B cell (primary cell): Measurements from ENCODE around the gene EXD3. TPM values are rescaled to one million over a fixed set of nuclear protein-coding genes. Genes with fewer than 3 reads are reported as not detected.

Experiments used
- ATAC-seq: fragments of 200-7000 bp; cut with Tn5 transposase; one replicate; pipeline ENCODE4 v1.10.0; 2021; ENCODE audit warnings: low read depth, mild to moderate bottlenecking, moderate number of reproducible peaks, moderate library complexity
- CTCF ChIA-PET: fragments of 350-600 bp; sonication (Branson Sonifier 250); formaldehyde crosslinking; loops from one replicate; lab custom pipeline; 2021; ENCODE audit warnings: antibody characterized with exemption, inconsistent platforms; lab: Charles Lee
- POLR2A ChIA-PET: fragments of 350-600 bp; sonication (Branson Sonifier 250); formaldehyde crosslinking; loops from one replicate; lab custom pipeline; 2021; ENCODE audit warnings: antibody characterized with exemption; lab: Charles Lee
- DNase-seq: peaks from one replicate; pipeline ENCODE4 v3.0.0; 2013
- H2AFZ ChIP-seq: 2 replicates; pipeline ENCODE4 v1.6.1; 2012; ENCODE audit warnings: mild to moderate bottlenecking, low read depth, low read length; ENCODE audit not compliant: insufficient read depth, poor library complexity, severe bottlenecking
- H3K27ac ChIP-seq, 2 donors: 1 replicate in 1 of 2; 2 replicates in 1 of 2; pipeline ENCODE4 v1.5.1; 2012 to 2013; ENCODE audit warnings: low read length in 2 of 2, mild to moderate bottlenecking in 2 of 2, moderate library complexity in 1 of 2
- H3K27me3 ChIP-seq, 4 experiments: fragments of 200-600 bp in 1 of 4; sonication (generic) in 1 of 4; replicated peaks in 1 of 4; 1 replicate in 2 of 4; 2 replicates in 2 of 4; pipeline versions ENCODE4 v1.6.1 to v1.7.0; 2013 to 2016; ENCODE audit warnings: low read length in 3 of 4, mild to moderate bottlenecking in 2 of 4, mixed read lengths in 1 of 4, moderate library complexity in 1 of 4; ENCODE audit not compliant: insufficient read depth in 4 of 4, control insufficient read depth in 3 of 4; ENCODE audit errors: control extremely low read depth in 1 of 4
- H3K36me3 ChIP-seq, 2 experiments: replicated peaks in 1 of 2; 1 replicate in 1 of 2; 2 replicates in 1 of 2; pipeline versions ENCODE4 v1.6.1 to v1.7.1; 2013; ENCODE audit warnings: low read length in 1 of 2; ENCODE audit not compliant: insufficient read depth in 2 of 2, control insufficient read depth in 1 of 2; ENCODE audit errors: control extremely low read depth in 1 of 2, extremely low read depth in 1 of 2
- H3K4me1 ChIP-seq, 2 donors: fragments of 200-600 bp in 1 of 2; sonication (generic) in 1 of 2; 1 replicate in 1 of 2; 2 replicates in 1 of 2; pipeline versions ENCODE4 v1.5.1 to v1.6.1; 2013 to 2017; ENCODE audit warnings: low read length in 2 of 2; ENCODE audit not compliant: control insufficient read depth in 2 of 2, insufficient read depth in 2 of 2
- H3K4me2 ChIP-seq: replicated peaks from 2 replicates; pipeline ENCODE3; 2012; ENCODE audit warnings: mild to moderate bottlenecking, low read depth, low read length; ENCODE audit not compliant: poor library complexity, severe bottlenecking
- H3K4me3 ChIP-seq, 5 experiments: fragments of 200-600 bp in 1 of 5; sonication (generic) in 1 of 5; 1 replicate in 3 of 5; 2 replicates in 2 of 5; pipeline versions ENCODE4 v1.5.1 to v1.7.0; 2011 to 2016; ENCODE audit warnings: low read length in 4 of 5, mild to moderate bottlenecking in 4 of 5, low read depth in 2 of 5, control low read depth in 1 of 5, moderate library complexity in 1 of 5; ENCODE audit not compliant: insufficient read depth in 1 of 5; ENCODE audit errors: control extremely low read depth in 1 of 5, extremely low read depth in 1 of 5
- H3K79me2 ChIP-seq: fragments of 200-600 bp; sonication (generic); one replicate; pipeline ENCODE4 v1.6.0; 2016; ENCODE audit warnings: low read length; ENCODE audit not compliant: control insufficient read depth, insufficient read depth
- H3K9ac ChIP-seq: fragments of 200-600 bp; sonication (generic); 2 replicates; pipeline ENCODE4 v1.6.1; 2017; ENCODE audit warnings: mild to moderate bottlenecking, low read length, moderate library complexity
- H3K9me3 ChIP-seq, 3 donors: one replicate each; pipeline versions ENCODE4 v1.6.1 to v1.7.1; 2013; ENCODE audit warnings: low read length in 2 of 3; ENCODE audit not compliant: control insufficient read depth in 2 of 3, insufficient read depth in 1 of 3; ENCODE audit errors: control extremely low read depth in 1 of 3
- H4K20me1 ChIP-seq: 2 replicates; pipeline ENCODE4 v1.6.0; 2012; ENCODE audit warnings: mild to moderate bottlenecking, low read length; ENCODE audit not compliant: insufficient read depth, control insufficient read depth, poor library complexity, severe bottlenecking
- H3K27ac Mint-ChIP-seq: one replicate; pipeline ENCODE4 v1.8.0; 2021; ENCODE audit warnings: mixed read lengths
- H3K27me3 Mint-ChIP-seq: one replicate; pipeline ENCODE4 v1.8.0; 2021; ENCODE audit warnings: mixed read lengths
- H3K4me1 Mint-ChIP-seq: one replicate; pipeline ENCODE4 v1.8.0; 2021; ENCODE audit warnings: mixed read lengths
- H3K4me3 Mint-ChIP-seq: one replicate; pipeline ENCODE4 v1.8.0; 2021; ENCODE audit warnings: mixed read lengths
- H3K9me3 Mint-ChIP-seq: one replicate; pipeline ENCODE4 v1.8.0; 2022; ENCODE audit warnings: mixed read lengths; ENCODE audit not compliant: insufficient read depth
- CTCF ChIP-seq: fragments of 200-600 bp; IDR thresholded peaks from one replicate; pipeline ENCODE4 v1.8.0; 2022; ENCODE audit warnings: antibody characterized with exemption, mild to moderate bottlenecking
- EZH2 ChIP-seq: IDR thresholded peaks from 2 replicates; pipeline ENCODE4 v1.6.1; 2012; ENCODE audit warnings: borderline replicate concordance, low read depth, mild to moderate bottlenecking, moderate library complexity, low read length; ENCODE audit not compliant: insufficient read depth, poor library complexity, severe bottlenecking
- WGBS: methylation state at CpG from one replicate; pipeline ENCODE4 v1.1.5; 2013; ENCODE audit warnings: missing lambda C conversion rate; ENCODE audit not compliant: insufficient coverage; 5-methylcytosine and 5-hydroxymethylcytosine counted together
- intact Hi-C: fragments of 100-400 bp; cut with micrococcal nuclease; formaldehyde crosslinking; loops from one replicate; pipeline ENCODE4 v1.10.0; 2022
- polyA plus RNA-seq: library from polyadenylated mRNA; depleted of rRNA; stranded (reverse); fragments of >200 nt; gene quantifications from 2 replicates; pipeline ENCODE4 v1.2.3, GENCODE V29; 2012
- total RNA-seq, 2 donors: library from RNA; stranded (reverse); fragments of 120-200 nt in 1 of 2; gene quantifications; 1 replicate in 1 of 2; 2 replicates in 1 of 2; pipeline versions ENCODE4 v1.2.3 to v1.2.4, GENCODE V29; 2013 to 2022

The EXD3 gene
- total and polyA plus RNA-seq, 2 donors (not counting 1 experiment from before 2014, with no cell fraction given), result 22.5 to 23.7 TPM

- Histone ChIP-seq H3K36me3 (no peaks in the 10 kb centered on the region), H3K9ac (no peak overlapping the region), H3K4me1 (peaks cover 7 to 15% of the 10 kb centered on the region in 2 donors), H2AFZ (no peak overlapping the region), H3K79me2 (no peaks in the 10 kb centered on the region), H3K27ac (no peak overlapping the region), H3K9me3 (peaks cover 0 to 8% (median 0%) of the 10 kb centered on the region in 3 donors), H3K27me3 (peaks cover 0 to 11% (median 4%) of the 10 kb centered on the region in 4 experiments), H3K4me3 (no peak overlapping the region), H4K20me1 (no peaks in the 10 kb centered on the region), H3K4me2 (peak overlapping the region; percentile 77)
- POLR2A ChIA-PET, result interaction anchor here (0.6 kb wide), 1 partner anchor 12 kb away, joined by 3 read pairs; no protein-coding TSS in a partner anchor
- Mint-ChIP-seq H3K27me3 (no peaks in the 10 kb centered on the region), H3K4me1 (peaks cover 5% of the 10 kb centered on the region), H3K9me3 (no peaks in the 10 kb centered on the region), H3K4me3 (peak overlapping the region; percentile 29), H3K27ac (no peak overlapping the region)
- CTCF ChIA-PET, result interaction anchor here (1.9 to 2.6 kb wide), 2 partner anchors 11 to 13 kb away, joined by 7 to 12 read pairs; partner anchors contain the start of gene NRARP
- 94% methylated on average over 26 of the region's 42 CpGs for WGBS
- DNase-seq (peak; percentile 24), ATAC-seq (no peak)
- TF ChIP-seq CTCF (no peak), EZH2 (no peak)
- intact Hi-C loops, result no loop called here
Observed at GRCh38 chr9:137314561-137315560, 108.1 kb downstream of the EXD3 start.
